B cell (primary cell): ENCODE measurements around the gene TRABD2B.

Source experiments
- EZH2 ChIP-seq: IDR thresholded peaks from 2 replicates; pipeline ENCODE4 v1.6.1; 2012; ENCODE audit warnings: borderline replicate concordance, low read depth, mild to moderate bottlenecking, moderate library complexity, low read length; ENCODE audit not compliant: insufficient read depth, poor library complexity, severe bottlenecking
- TF ChIP-seq, protein P1 (sequence below): fragments of 200-600 bp; IDR thresholded peaks from one replicate; pipeline ENCODE4 v1.8.0; 2022; ENCODE audit warnings: antibody characterized with exemption, mild to moderate bottlenecking

GRCh38 chr1:47713333-47713953, 283.7 kb downstream of the TRABD2B start:
- TF ChIP-seq, protein P1, sequence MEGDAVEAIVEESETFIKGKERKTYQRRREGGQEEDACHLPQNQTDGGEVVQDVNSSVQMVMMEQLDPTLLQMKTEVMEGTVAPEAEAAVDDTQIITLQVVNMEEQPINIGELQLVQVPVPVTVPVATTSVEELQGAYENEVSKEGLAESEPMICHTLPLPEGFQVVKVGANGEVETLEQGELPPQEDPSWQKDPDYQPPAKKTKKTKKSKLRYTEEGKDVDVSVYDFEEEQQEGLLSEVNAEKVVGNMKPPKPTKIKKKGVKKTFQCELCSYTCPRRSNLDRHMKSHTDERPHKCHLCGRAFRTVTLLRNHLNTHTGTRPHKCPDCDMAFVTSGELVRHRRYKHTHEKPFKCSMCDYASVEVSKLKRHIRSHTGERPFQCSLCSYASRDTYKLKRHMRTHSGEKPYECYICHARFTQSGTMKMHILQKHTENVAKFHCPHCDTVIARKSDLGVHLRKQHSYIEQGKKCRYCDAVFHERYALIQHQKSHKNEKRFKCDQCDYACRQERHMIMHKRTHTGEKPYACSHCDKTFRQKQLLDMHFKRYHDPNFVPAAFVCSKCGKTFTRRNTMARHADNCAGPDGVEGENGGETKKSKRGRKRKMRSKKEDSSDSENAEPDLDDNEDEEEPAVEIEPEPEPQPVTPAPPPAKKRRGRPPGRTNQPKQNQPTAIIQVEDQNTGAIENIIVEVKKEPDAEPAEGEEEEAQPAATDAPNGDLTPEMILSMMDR = no peak
- TF ChIP-seq EZH2 = no peak
